ENCODE data around the gene PTGIR. TPM values are rescaled to one million over a fixed set of nuclear protein-coding genes. Genes with fewer than 3 reads are reported as not detected.
A peak's percentile ranks its signal among the peaks of the same experiment; 100 is the strongest.

Gene PTGIR
- total and polyA plus RNA-seq, 10 of the 15 experiments (the other 5 are each of a cell fraction or from before 2014, with no cell fraction given) = 0.34 to 29.1 (median 9.9) TPM

GRCh38 chr19:46625731-46626130, 842 bp upstream of the PTGIR start:
- intact Hi-C loops (cut with micrococcal nuclease; ENCODE audit: unreplicated experiment) (no loop called here), in situ Hi-C loops (cut with MboI) (no loop called here)
- H3K9ac ChIP-seq (ENCODE audit: control insufficient read depth, insufficient read depth, low read length) = no peak overlapping the region
- H2AFZ ChIP-seq (ENCODE audit: control insufficient read depth, low read depth, low read length) = no peak overlapping the region
- ChIA-PET RAD21 (ENCODE audit: unreplicated experiment) (interaction anchor here (1.5 to 2.6 kb wide), 2 partner anchors 9 to 36 kb away, joined by 6 to 13 read pairs; partner anchors contain the start of gene DACT3), CTCF (interaction anchor here (3.6 to 12.1 kb wide), 2 partner anchors 10 to 36 kb away, joined by 13 to 150 read pairs; partner anchors contain the start of gene DACT3), POLR2A (interaction anchor here (0.5 to 2.7 kb wide), 5 partner anchors 10 to 683 kb away, joined by 4 to 11 read pairs (median 5); partner anchors contain the start of genes DACT3 and GNG8), SMC1A (ENCODE audit: uncharacterized antibody, unreplicated experiment) (interaction anchor here (0.9 to 17.6 kb wide), 4 partner anchors 9 to 37 kb away, joined by 3 to 286 read pairs (median 4); partner anchors contain the start of genes CALM3 and DACT3)
- ATAC-seq (no peak; the same call in 2 of the 3 replicates), FAIRE-seq (no peak), DNase-seq (ENCODE audit: low read depth, low spot score) (no peak)
- H3K4me3 ChIP-seq = no peak overlapping the region
- no peaks in the 10 kb centered on the region for H4K20me1 ChIP-seq (ENCODE audit: control insufficient read depth, insufficient read depth)
- H3K4me2 ChIP-seq (ENCODE audit: control insufficient read depth, insufficient read depth) = 0 out of 2 replicates have a peak overlapping the region, but pooled peaks have one; percentile 13
- no peaks in the 10 kb centered on the region for H3K9me3 ChIP-seq (replicated peaks; ENCODE audit: control insufficient read depth, insufficient read depth, low read length)
- no TSS peak for BruUV-seq (replicated peaks)
- WGBS (ENCODE audit: insufficient coverage, insufficient replicate concordance, low lambda C conversion rate, missing lambda C conversion rate) = 90% methylated on average over 12 of the region's 12 CpGs
- H3K27ac ChIP-seq (ENCODE audit: control insufficient read depth, insufficient read depth) = peak overlapping the region; percentile 62
- peaks cover 32% of the 10 kb centered on the region for H3K79me2 ChIP-seq (ENCODE audit: control insufficient read depth, insufficient read depth, low read length)
- peaks cover 30% of the 10 kb centered on the region for H3K4me1 ChIP-seq (ENCODE audit: control insufficient read depth, insufficient read depth, low read length)
- no peaks in the 10 kb centered on the region for H3K36me3 ChIP-seq (ENCODE audit: control insufficient read depth in 2 of 2, insufficient read depth in 2 of 2, low read length in 1 of 2)
- TF ChIP-seq, protein P1, sequence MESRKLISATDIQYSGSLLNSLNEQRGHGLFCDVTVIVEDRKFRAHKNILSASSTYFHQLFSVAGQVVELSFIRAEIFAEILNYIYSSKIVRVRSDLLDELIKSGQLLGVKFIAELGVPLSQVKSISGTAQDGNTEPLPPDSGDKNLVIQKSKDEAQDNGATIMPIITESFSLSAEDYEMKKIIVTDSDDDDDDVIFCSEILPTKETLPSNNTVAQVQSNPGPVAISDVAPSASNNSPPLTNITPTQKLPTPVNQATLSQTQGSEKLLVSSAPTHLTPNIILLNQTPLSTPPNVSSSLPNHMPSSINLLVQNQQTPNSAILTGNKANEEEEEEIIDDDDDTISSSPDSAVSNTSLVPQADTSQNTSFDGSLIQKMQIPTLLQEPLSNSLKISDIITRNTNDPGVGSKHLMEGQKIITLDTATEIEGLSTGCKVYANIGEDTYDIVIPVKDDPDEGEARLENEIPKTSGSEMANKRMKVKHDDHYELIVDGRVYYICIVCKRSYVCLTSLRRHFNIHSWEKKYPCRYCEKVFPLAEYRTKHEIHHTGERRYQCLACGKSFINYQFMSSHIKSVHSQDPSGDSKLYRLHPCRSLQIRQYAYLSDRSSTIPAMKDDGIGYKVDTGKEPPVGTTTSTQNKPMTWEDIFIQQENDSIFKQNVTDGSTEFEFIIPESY (IDR thresholded peaks at IDR 0.05) = no peak
- TF ChIP-seq RELA (IDR thresholded peaks at IDR 0.05; ENCODE audit: borderline replicate concordance, partially characterized antibody) (no peak), HDAC6 (IDR thresholded peaks at IDR 0.05; ENCODE audit: unreplicated experiment) (no peak)
- H3K27me3 ChIP-seq (replicated peaks in 1 of 2; ENCODE audit: control insufficient read depth in 2 of 2, insufficient read depth in 2 of 2, low read length in 1 of 2) = no peaks in the 10 kb centered on the region

All from GM12878 (cell line).